Measurements from ENCODE around the gene CALD1. TPM values are rescaled to one million over a fixed set of nuclear protein-coding genes. Genes with fewer than 3 reads are reported as not detected.

Gene CALD1
- total RNA-seq, 2 experiments from 2014 or later, result 0.42 to 0.62 TPM

DNA sequence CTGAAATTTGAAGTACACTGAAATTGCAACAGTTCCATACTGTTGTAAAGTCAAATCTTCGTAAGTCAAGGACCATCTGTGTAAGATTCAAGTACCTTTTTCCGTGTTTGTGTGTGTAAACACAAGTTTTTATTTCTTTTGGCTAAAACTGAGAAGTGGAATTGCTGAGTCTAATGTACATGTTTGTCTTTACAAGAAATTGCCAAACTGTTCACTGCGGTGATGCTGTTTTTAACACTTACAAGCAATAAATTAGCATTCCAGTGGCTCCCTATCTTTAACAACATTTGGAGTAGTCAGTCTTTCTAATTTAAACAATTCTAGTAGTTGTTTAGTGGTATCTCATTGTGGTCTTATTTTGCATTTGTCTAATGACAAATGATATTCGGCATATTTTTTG lies 23.3 kb downstream of the CALD1 start:
- no peaks in the 10 kb centered on the region for H3K27me3 Mint-ChIP-seq (ENCODE audit: low read depth)
- intact Hi-C loops (cut with micrococcal nuclease), result no loop called here
- H3K4me1 Mint-ChIP-seq (ENCODE audit: low read depth), result no peaks in the 10 kb centered on the region
- no peak for DNase-seq
- H3K27ac Mint-ChIP-seq, result no peak overlapping the region
- H3K36me3 Mint-ChIP-seq (ENCODE audit: low read depth), result peaks cover 4% of the 10 kb centered on the region
- CTCF ChIA-PET, result no interaction called here
- no peaks in the 10 kb centered on the region for H3K9me3 Mint-ChIP-seq
- no peak overlapping the region for H3K4me3 Mint-ChIP-seq

DNA sequence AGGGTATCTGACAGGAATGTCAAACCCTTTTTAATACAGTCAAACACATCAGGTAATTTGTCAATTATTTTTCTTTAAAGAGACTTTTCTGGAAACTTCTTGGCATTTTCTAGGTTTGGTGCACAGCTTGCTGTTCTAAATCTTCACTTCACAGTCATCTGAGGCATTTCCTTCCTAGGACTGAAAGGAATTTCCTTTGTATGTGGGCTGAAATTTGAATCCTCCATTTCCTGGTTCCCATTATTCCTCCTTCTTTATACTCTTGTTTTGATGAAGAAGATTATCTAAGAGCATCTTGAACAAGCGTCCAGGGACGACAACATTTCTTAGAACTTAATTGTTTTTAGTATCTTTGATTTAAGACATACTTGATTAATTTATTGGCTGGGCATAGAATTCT lies 24.9 kb downstream of the CALD1 start:
- no peaks in the 10 kb centered on the region for H3K4me1 Mint-ChIP-seq (ENCODE audit: low read depth)
- CTCF ChIA-PET, result interaction anchor here (0.6 kb wide), 1 partner anchor 366 kb away, joined by 4 read pairs; the partner anchor contains the start of gene CYREN
- intact Hi-C loops (cut with micrococcal nuclease), result no loop called here
- H3K4me3 Mint-ChIP-seq, result no peak overlapping the region
- no peak overlapping the region for H3K27ac Mint-ChIP-seq
- no peaks in the 10 kb centered on the region for H3K9me3 Mint-ChIP-seq
- H3K27me3 Mint-ChIP-seq (ENCODE audit: low read depth), result no peaks in the 10 kb centered on the region
- peaks cover 1% of the 10 kb centered on the region for H3K36me3 Mint-ChIP-seq (ENCODE audit: low read depth)
- DNase-seq, result no peak

DNA sequence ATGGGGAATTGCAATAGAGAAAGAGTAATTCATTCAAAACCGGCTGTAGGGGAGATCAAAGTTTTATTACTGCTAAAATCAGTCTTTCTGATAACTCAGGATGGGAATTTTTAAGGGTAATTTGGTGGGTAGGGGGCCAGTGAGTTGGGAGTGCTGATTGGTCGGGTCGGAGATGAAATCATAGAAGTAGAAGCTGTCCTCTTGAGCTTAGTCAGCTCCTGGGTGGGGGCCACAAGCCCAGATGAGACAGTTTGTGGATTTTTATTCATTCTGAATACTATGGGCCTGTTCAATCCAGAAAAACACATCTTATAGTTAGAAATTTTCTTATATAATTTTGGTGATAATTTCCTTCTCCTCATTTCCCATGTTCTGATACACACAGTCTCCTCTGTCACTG lies 25.4 kb downstream of the CALD1 start:
- CTCF ChIA-PET, result interaction anchor here (0.6 kb wide), 1 partner anchor 366 kb away, joined by 4 read pairs; the partner anchor contains the start of gene CYREN
- Mint-ChIP-seq H3K4me1 (ENCODE audit: low read depth) (no peaks in the 10 kb centered on the region), H3K4me3 (no peak overlapping the region), H3K27me3 (ENCODE audit: low read depth) (no peaks in the 10 kb centered on the region), H3K36me3 (ENCODE audit: low read depth) (peaks cover 1% of the 10 kb centered on the region), H3K27ac (no peak overlapping the region), H3K9me3 (no peaks in the 10 kb centered on the region)
- DNase-seq, result no peak
- intact Hi-C loops (cut with micrococcal nuclease), result no loop called here

- intact Hi-C loops (cut with micrococcal nuclease), result no loop called here
- CTCF ChIA-PET, result no interaction called here
- no peaks in the 10 kb centered on the region for H3K27me3 Mint-ChIP-seq (ENCODE audit: low read depth)
These were observed 26.8 kb downstream of the CALD1 start for GRCh38 chr7:134806197-134806596.

DNA sequence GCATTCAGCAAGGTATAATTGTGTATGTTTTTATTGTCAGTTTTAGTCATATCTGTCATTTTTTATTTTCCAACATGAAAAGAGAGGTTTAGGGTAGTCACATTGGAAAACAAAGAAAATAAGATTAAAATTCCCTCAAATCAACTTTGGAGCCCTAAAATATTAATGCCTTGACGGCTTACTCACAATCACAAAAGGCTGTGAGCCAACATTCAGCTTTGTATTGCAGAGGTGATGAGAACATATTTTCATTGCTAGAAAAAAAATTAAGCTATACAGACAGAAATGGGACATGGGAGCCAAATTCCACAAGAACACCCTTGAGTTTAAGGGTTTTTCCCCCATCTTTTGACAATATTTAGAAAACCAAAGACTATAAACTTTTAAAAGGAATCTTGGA lies 30.2 kb downstream of the CALD1 start:
- Mint-ChIP-seq H3K27ac (no peak overlapping the region), H3K27me3 (ENCODE audit: low read depth) (no peaks in the 10 kb centered on the region), H3K36me3 (ENCODE audit: low read depth) (no peaks in the 10 kb centered on the region), H3K4me1 (ENCODE audit: low read depth) (no peaks in the 10 kb centered on the region), H3K9me3 (no peaks in the 10 kb centered on the region), H3K4me3 (no peak overlapping the region)
- intact Hi-C loops (cut with micrococcal nuclease), result no loop called here
- CTCF ChIA-PET, result no interaction called here
- no peak for DNase-seq

More at GRCh38 chr7:134806197-134806596, 26.8 kb downstream of the CALD1 start:
- Mint-ChIP-seq H3K4me1 (ENCODE audit: low read depth) (no peaks in the 10 kb centered on the region), H3K36me3 (ENCODE audit: low read depth) (peaks cover 1% of the 10 kb centered on the region), H3K4me3 (no peak overlapping the region), H3K9me3 (no peaks in the 10 kb centered on the region), H3K27ac (no peak overlapping the region)
- no peak for DNase-seq

- intact Hi-C loops (cut with micrococcal nuclease), result no loop called here
- CTCF ChIA-PET, result interaction anchor here (0.8 to 1.3 kb wide), 2 partner anchors 90 to 174 kb away, joined by 3 to 4 read pairs; partner anchors contain the start of gene AGBL3
- Mint-ChIP-seq H3K27me3 (ENCODE audit: low read depth) (no peaks in the 10 kb centered on the region), H3K27ac (no peak overlapping the region), H3K36me3 (ENCODE audit: low read depth) (no peaks in the 10 kb centered on the region), H3K9me3 (no peaks in the 10 kb centered on the region), H3K4me1 (ENCODE audit: low read depth) (no peaks in the 10 kb centered on the region), H3K4me3 (no peak overlapping the region)
- DNase-seq, result no peak
These were observed 32.3 kb downstream of the CALD1 start for GRCh38 chr7:134811765-134812164.

- intact Hi-C loops (cut with micrococcal nuclease), result no loop called here
- Mint-ChIP-seq H3K27ac (no peak overlapping the region), H3K4me1 (ENCODE audit: low read depth) (no peaks in the 10 kb centered on the region), H3K9me3 (no peaks in the 10 kb centered on the region), H3K36me3 (ENCODE audit: low read depth) (no peaks in the 10 kb centered on the region), H3K4me3 (no peak overlapping the region), H3K27me3 (ENCODE audit: low read depth) (no peaks in the 10 kb centered on the region)
- CTCF ChIA-PET, result interaction anchor here (0.9 to 1.5 kb wide), 2 partner anchors 17 to 63 kb away, joined by 3 to 5 read pairs; no protein-coding TSS in a partner anchor
- DNase-seq, result no peak
These were observed 34.4 kb downstream of the CALD1 start for GRCh38 chr7:134813663-134814396.

DNA sequence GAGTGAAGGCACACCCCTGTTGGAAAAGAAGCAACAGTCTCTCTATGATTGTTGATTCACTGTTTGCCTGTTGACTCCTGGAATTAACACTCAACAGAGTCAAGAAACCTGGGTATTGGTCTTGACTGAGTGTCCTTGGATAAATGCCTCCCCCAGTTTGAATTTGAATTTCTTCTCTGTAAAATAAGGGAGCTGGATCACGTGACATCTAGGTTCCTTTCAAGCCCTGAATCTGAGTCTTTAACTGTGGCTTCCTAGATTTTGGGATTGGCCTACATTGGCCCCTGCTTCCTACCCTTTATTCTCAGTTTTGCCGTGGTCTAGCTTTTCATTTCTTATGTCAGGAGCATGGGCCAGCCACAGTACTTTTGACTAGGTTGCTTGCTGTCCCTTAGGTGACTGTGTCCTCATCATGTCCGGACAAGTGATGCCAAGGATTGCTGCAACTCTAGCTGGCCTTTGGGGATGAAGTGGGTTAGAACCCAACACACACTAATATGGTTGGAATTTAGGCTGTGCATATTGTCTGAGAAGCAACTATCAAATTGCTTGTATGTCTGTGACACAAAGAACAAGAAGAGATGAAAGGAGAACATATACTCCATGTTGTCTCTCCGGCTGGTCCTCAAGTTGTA lies 35.4 kb downstream of the CALD1 start:
- no peaks in the 10 kb centered on the region for H3K9me3 Mint-ChIP-seq
- intact Hi-C loops (cut with micrococcal nuclease), result no loop called here
- no peaks in the 10 kb centered on the region for H3K4me1 Mint-ChIP-seq (ENCODE audit: low read depth)
- H3K4me3 Mint-ChIP-seq, result no peak overlapping the region
- H3K36me3 Mint-ChIP-seq (ENCODE audit: low read depth), result no peaks in the 10 kb centered on the region
- H3K27ac Mint-ChIP-seq, result no peak overlapping the region
- no peaks in the 10 kb centered on the region for H3K27me3 Mint-ChIP-seq (ENCODE audit: low read depth)
- DNase-seq, result no peak
- CTCF ChIA-PET, result no interaction called here

DNA sequence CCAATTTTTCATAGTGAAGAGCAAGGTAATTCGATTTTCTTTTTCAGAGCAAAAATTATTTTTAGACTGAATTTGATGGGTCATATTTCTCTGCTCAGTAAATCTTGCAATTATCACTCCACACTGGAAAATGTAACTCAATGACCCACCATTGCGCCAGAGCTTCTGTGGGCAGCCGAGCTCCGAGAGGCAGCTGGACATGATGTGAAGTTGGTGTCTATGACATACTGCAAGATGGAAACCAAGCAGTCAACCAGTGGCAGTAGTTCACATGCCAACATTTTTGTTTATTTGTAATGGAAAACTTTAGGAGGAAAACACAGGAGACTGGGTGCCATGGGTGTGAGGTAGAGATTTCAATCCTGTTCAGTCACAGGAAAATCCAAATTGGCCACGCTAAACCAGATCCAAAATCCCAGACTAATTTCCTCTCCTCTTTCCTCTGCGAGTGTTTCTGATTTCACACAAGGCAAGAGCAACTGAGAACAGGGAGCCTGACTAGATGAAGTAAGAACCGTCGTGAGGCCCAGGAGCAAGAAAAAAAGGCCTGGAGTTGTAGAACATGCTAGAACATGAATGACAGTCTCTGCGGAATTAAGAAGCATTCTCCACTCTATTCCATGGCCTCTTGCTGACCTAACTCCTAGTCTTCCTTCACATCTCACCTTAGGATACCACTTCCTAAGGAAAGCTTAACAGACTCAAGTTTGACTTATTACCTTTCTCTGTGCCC lies 39.3 kb downstream of the CALD1 start:
- CTCF ChIA-PET, result no interaction called here
- Mint-ChIP-seq H3K27me3 (ENCODE audit: low read depth) (no peaks in the 10 kb centered on the region), H3K36me3 (ENCODE audit: low read depth) (no peaks in the 10 kb centered on the region), H3K9me3 (no peaks in the 10 kb centered on the region), H3K4me1 (ENCODE audit: low read depth) (no peaks in the 10 kb centered on the region), H3K27ac (no peak overlapping the region), H3K4me3 (no peak overlapping the region)
- no peak for DNase-seq
- intact Hi-C loops (cut with micrococcal nuclease), result no loop called here

DNA sequence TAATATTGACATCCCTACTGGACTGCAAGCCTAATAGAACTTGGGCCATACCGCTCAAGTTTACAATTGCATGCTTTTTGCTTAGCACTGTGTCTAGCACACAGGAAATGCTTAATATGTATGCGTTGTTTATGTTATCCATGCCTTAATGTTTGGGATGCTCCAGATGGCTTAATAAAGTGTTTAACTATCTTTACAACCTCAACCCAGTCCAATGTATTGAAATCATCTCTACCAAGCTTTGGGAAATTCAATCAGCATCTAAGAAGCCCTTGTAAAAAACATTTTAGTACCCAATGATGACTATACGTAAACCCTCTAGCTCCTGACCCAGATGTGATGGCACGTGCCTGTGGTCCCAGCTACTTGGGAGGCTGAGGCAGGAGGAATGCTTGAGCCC lies 40.0 kb downstream of the CALD1 start:
- intact Hi-C loops (cut with micrococcal nuclease), result no loop called here
- Mint-ChIP-seq H3K27me3 (ENCODE audit: low read depth) (no peaks in the 10 kb centered on the region), H3K27ac (no peak overlapping the region), H3K4me1 (ENCODE audit: low read depth) (no peaks in the 10 kb centered on the region), H3K9me3 (no peaks in the 10 kb centered on the region), H3K4me3 (no peak overlapping the region), H3K36me3 (ENCODE audit: low read depth) (no peaks in the 10 kb centered on the region)
- CTCF ChIA-PET, result no interaction called here
- no peak for DNase-seq

DNA sequence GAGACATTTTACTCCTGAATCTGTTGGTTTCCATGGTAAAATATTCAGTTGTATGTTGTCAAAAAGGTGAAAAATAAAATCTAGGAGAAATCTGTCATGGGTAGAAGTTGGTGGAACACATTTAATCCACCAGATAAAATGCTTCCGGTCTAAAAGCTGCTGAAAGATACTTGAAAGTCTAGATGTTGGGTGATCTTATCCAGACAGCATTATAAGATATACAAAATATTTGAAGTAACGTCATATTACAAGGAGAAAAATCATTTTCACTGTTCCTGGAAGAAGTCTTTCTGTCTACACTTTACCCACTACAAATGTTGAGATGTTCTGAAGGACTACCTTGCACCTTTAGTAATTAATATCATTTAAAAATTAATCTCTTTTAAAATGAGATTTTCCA lies 40.9 kb downstream of the CALD1 start:
- Mint-ChIP-seq H3K4me1 (ENCODE audit: low read depth) (no peaks in the 10 kb centered on the region), H3K27me3 (ENCODE audit: low read depth) (no peaks in the 10 kb centered on the region), H3K27ac (no peak overlapping the region), H3K9me3 (no peaks in the 10 kb centered on the region), H3K36me3 (ENCODE audit: low read depth) (no peaks in the 10 kb centered on the region), H3K4me3 (no peak overlapping the region)
- CTCF ChIA-PET, result no interaction called here
- intact Hi-C loops (cut with micrococcal nuclease), result no loop called here
- DNase-seq, result no peak

GRCh38 chr7:134820778-134821177 lies 41.3 kb downstream of the CALD1 start:
- Mint-ChIP-seq H3K36me3 (ENCODE audit: low read depth) (no peaks in the 10 kb centered on the region), H3K9me3 (no peaks in the 10 kb centered on the region), H3K27ac (no peak overlapping the region), H3K4me3 (no peak overlapping the region), H3K4me1 (ENCODE audit: low read depth) (no peaks in the 10 kb centered on the region), H3K27me3 (ENCODE audit: low read depth) (no peaks in the 10 kb centered on the region)
- CTCF ChIA-PET, result no interaction called here
- DNase-seq, result no peak
- intact Hi-C loops (cut with micrococcal nuclease), result no loop called here

Data from activated naive CD4-positive, alpha-beta T cell treated with anti-CD3 and anti-CD28 coated beads for 36 hours (primary cell).